HEK293 (cell line): ENCODE data around the gene DLGAP5.

Source experiments
- BCL11B ChIP-seq: fragments of 450-650 bp; formaldehyde crosslinking; IDR thresholded peaks from 2 replicates; pipeline ENCODE4 v1.5.1; 2016; ENCODE audit warnings: low read depth, missing biosample characterization, missing genetic modification characterization
- GFI1B ChIP-seq: fragments of 450-650 bp; formaldehyde crosslinking; IDR thresholded peaks from 2 replicates; pipeline ENCODE4 v1.5.1; 2016; ENCODE audit warnings: missing biosample characterization, missing genetic modification characterization
- GLI4 ChIP-seq: fragments of 450-650 bp; formaldehyde crosslinking; IDR thresholded peaks from 2 replicates; pipeline ENCODE4 v1.5.1; 2016; ENCODE audit warnings: missing biosample characterization, missing genetic modification characterization
- GLIS2 ChIP-seq: fragments of 450-650 bp; formaldehyde crosslinking; IDR thresholded peaks from 2 replicates; pipeline ENCODE4 v1.5.1; 2016; ENCODE audit warnings: missing biosample characterization, missing genetic modification characterization
- HIC1 ChIP-seq: fragments of 450-650 bp; formaldehyde crosslinking; IDR thresholded peaks from 2 replicates; pipeline ENCODE4 v1.5.1; 2016; ENCODE audit warnings: missing biosample characterization, missing genetic modification characterization
- HOXC10 ChIP-seq: sonication (generic); formaldehyde crosslinking; IDR thresholded peaks from 2 replicates; pipeline ENCODE4 v1.8.1; 2023; ENCODE audit warnings: mild to moderate bottlenecking, missing genetic modification reagents
- HOXD13 ChIP-seq: sonication (generic); formaldehyde crosslinking; IDR thresholded peaks from 2 replicates; pipeline ENCODE4 v1.8.0; 2022; ENCODE audit warnings: missing genetic modification reagents, borderline replicate concordance
- KLF17 ChIP-seq: fragments of 450-650 bp; formaldehyde crosslinking; IDR thresholded peaks from 2 replicates; pipeline ENCODE4 v1.5.1; 2016; ENCODE audit warnings: missing biosample characterization, missing genetic modification characterization
- KLF8 ChIP-seq: fragments of 450-650 bp; formaldehyde crosslinking; IDR thresholded peaks from 2 replicates; pipeline ENCODE4 v1.5.1; 2016; ENCODE audit warnings: missing biosample characterization, missing genetic modification characterization
- KLF9 ChIP-seq: fragments of 450-650 bp; formaldehyde crosslinking; IDR thresholded peaks from 2 replicates; pipeline ENCODE4 v1.5.1; 2016; ENCODE audit warnings: missing biosample characterization, missing genetic modification characterization, low read depth
- MYNN ChIP-seq: fragments of 450-650 bp; formaldehyde crosslinking; IDR thresholded peaks from 2 replicates; pipeline ENCODE4 v1.5.1; 2016; ENCODE audit warnings: missing biosample characterization, missing genetic modification characterization, borderline replicate concordance
- MZF1 ChIP-seq: fragments of 450-650 bp; formaldehyde crosslinking; IDR thresholded peaks from 2 replicates; pipeline ENCODE4 v1.5.1; 2017; ENCODE audit warnings: missing biosample characterization, missing genetic modification characterization, borderline replicate concordance
- PATZ1 ChIP-seq: fragments of 450-650 bp; formaldehyde crosslinking; IDR thresholded peaks from 2 replicates; pipeline ENCODE4 v1.5.1; 2016; ENCODE audit warnings: missing biosample characterization, missing genetic modification characterization
- SCRT1 ChIP-seq: fragments of 450-650 bp; formaldehyde crosslinking; IDR thresholded peaks from 2 replicates; pipeline ENCODE4 v1.5.1; 2016; ENCODE audit warnings: missing biosample characterization, missing genetic modification characterization, borderline replicate concordance
- SCRT2 ChIP-seq: fragments of 450-650 bp; formaldehyde crosslinking; IDR thresholded peaks from 2 replicates; pipeline ENCODE4 v1.5.1; 2016; ENCODE audit warnings: missing biosample characterization, missing genetic modification characterization
- SP2 ChIP-seq: fragments of 450-650 bp; formaldehyde crosslinking; IDR thresholded peaks from 2 replicates; pipeline ENCODE4 v1.5.1; 2016; ENCODE audit warnings: missing biosample characterization, missing genetic modification characterization
- SP7 ChIP-seq: fragments of 450-650 bp; formaldehyde crosslinking; IDR thresholded peaks from 2 replicates; pipeline ENCODE4 v1.5.1; 2016; ENCODE audit warnings: missing biosample characterization, missing genetic modification characterization
- ZBTB17 ChIP-seq: fragments of 450-650 bp; formaldehyde crosslinking; IDR thresholded peaks from 2 replicates; pipeline ENCODE4 v1.5.1; 2016; ENCODE audit warnings: missing biosample characterization, missing genetic modification characterization
- ZEB2 ChIP-seq: fragments of 450-650 bp; formaldehyde crosslinking; IDR thresholded peaks from 2 replicates; pipeline ENCODE4 v1.5.1; 2016; ENCODE audit warnings: missing biosample characterization, missing genetic modification characterization
- ZFHX2 ChIP-seq: fragments of 450-650 bp; formaldehyde crosslinking; conservative IDR thresholded peaks from 2 replicates; pipeline ENCODE4 v1.5.1; 2016; ENCODE audit warnings: missing biosample characterization, missing genetic modification characterization
- ZFP41 ChIP-seq: fragments of 450-650 bp; formaldehyde crosslinking; IDR thresholded peaks from 2 replicates; pipeline ENCODE4 v1.5.1; 2016; ENCODE audit warnings: missing biosample characterization, missing genetic modification characterization, borderline replicate concordance
- ZNF138 ChIP-seq: fragments of 450-650 bp; formaldehyde crosslinking; IDR thresholded peaks from 2 replicates; pipeline ENCODE4 v1.5.1; 2016; ENCODE audit warnings: missing biosample characterization, missing genetic modification characterization, borderline replicate concordance
- ZNF155 ChIP-seq: fragments of 450-650 bp; formaldehyde crosslinking; IDR thresholded peaks from 2 replicates; pipeline ENCODE4 v1.5.1; 2016; ENCODE audit warnings: missing biosample characterization, missing genetic modification characterization
- ZNF335 ChIP-seq: fragments of 450-650 bp; formaldehyde crosslinking; conservative IDR thresholded peaks from 2 replicates; pipeline ENCODE4 v1.5.1; 2016; ENCODE audit warnings: missing biosample characterization, missing genetic modification characterization
- ZNF366 ChIP-seq: fragments of 450-650 bp; formaldehyde crosslinking; conservative IDR thresholded peaks from 2 replicates; pipeline ENCODE4 v1.5.1; 2016; ENCODE audit warnings: missing biosample characterization, missing genetic modification characterization
- ZNF571 ChIP-seq: fragments of 450-650 bp; formaldehyde crosslinking; IDR thresholded peaks from 2 replicates; pipeline ENCODE4 v1.5.0; 2017; ENCODE audit warnings: missing biosample characterization, missing genetic modification characterization
- ZNF600 ChIP-seq: fragments of 450-650 bp; formaldehyde crosslinking; IDR thresholded peaks from 2 replicates; pipeline ENCODE4 v1.5.1; 2016; ENCODE audit warnings: missing biosample characterization, missing genetic modification characterization
- ZNF610 ChIP-seq: fragments of 450-650 bp; formaldehyde crosslinking; IDR thresholded peaks from 2 replicates; pipeline ENCODE4 v1.5.1; 2016; ENCODE audit warnings: missing biosample characterization, missing genetic modification characterization, borderline replicate concordance
- ZNF658 ChIP-seq: fragments of 450-650 bp; formaldehyde crosslinking; IDR thresholded peaks from 2 replicates; pipeline ENCODE4; 2016; ENCODE audit warnings: missing biosample characterization, missing genetic modification characterization
- ZNF692 ChIP-seq: fragments of 450-650 bp; formaldehyde crosslinking; IDR thresholded peaks from 2 replicates; pipeline ENCODE4 v1.5.1; 2016; ENCODE audit warnings: missing biosample characterization, missing genetic modification characterization
- ZNF747 ChIP-seq: fragments of 450-650 bp; formaldehyde crosslinking; IDR thresholded peaks from 2 replicates; pipeline ENCODE4 v1.5.1; 2016; ENCODE audit warnings: missing biosample characterization, missing genetic modification characterization
- ZNF791 ChIP-seq: fragments of 450-650 bp; formaldehyde crosslinking; IDR thresholded peaks from 2 replicates; pipeline ENCODE4 v1.5.1; 2016; ENCODE audit warnings: missing biosample characterization, missing genetic modification characterization
- ZSCAN18 ChIP-seq: fragments of 450-650 bp; formaldehyde crosslinking; IDR thresholded peaks from 2 replicates; pipeline ENCODE4 v1.5.1; 2016; ENCODE audit warnings: missing biosample characterization, missing genetic modification characterization
- ZSCAN23 ChIP-seq: fragments of 450-650 bp; formaldehyde crosslinking; IDR thresholded peaks from 2 replicates; pipeline ENCODE4 v1.5.1; 2016; ENCODE audit warnings: missing biosample characterization, missing genetic modification characterization

DLGAP5 gene

GRCh38 chr14:55103005-55103640, 88.3 kb downstream of the DLGAP5 start (continued):
- TF ChIP-seq HOXC10, result no peak
- no peak for TF ChIP-seq SCRT1 (tag by site-specific recombination)
- no peak for TF ChIP-seq ZFHX2 (tag by site-specific recombination)
- TF ChIP-seq ZNF610 (tag by site-specific recombination), result no peak
- peak; percentile 23 for TF ChIP-seq KLF17
- no peak for TF ChIP-seq ZFP41 (tag by site-specific recombination)
- no peak for TF ChIP-seq ZNF138 (tag by site-specific recombination)
- TF ChIP-seq ZSCAN18, result no peak
- TF ChIP-seq KLF9 (tag by site-specific recombination), result peak; percentile 42; the same call in 1 of the 2 replicates
- no peak for TF ChIP-seq GFI1B (tag by site-specific recombination)
- TF ChIP-seq KLF8, result peak; percentile 45; the same call in 1 of the 2 replicates
- peak; percentile 24; the same call in 1 of the 2 replicates for TF ChIP-seq ZNF366 (tag by site-specific recombination)
- TF ChIP-seq ZNF571 (tag by site-specific recombination), result no peak
- no peak for TF ChIP-seq ZNF658 (tag by site-specific recombination)
- 0 out of 2 replicates have a peak, but pooled peaks have one; percentile 48 for TF ChIP-seq MZF1
- TF ChIP-seq BCL11B (tag by site-specific recombination), result no peak
- TF ChIP-seq ZNF747, result no peak
- TF ChIP-seq ZNF155 (tag by site-specific recombination), result no peak
- TF ChIP-seq GLI4 (tag by site-specific recombination), result no peak
- TF ChIP-seq HOXD13 (CRISPR knock-in tag), result no peak
- no peak for TF ChIP-seq GLIS2 (tag by site-specific recombination)
- TF ChIP-seq ZNF692 (tag by site-specific recombination), result no peak
- peak; percentile 33; the same call in 1 of the 2 replicates for TF ChIP-seq SCRT2 (tag by site-specific recombination)
- TF ChIP-seq ZNF600 (tag by site-specific recombination), result no peak
- TF ChIP-seq SP2 (tag by site-specific recombination), result no peak
- TF ChIP-seq ZBTB17 (tag by site-specific recombination), result peak; percentile 38; the same call in 1 of the 2 replicates
- no peak for TF ChIP-seq MYNN
- no peak for TF ChIP-seq ZSCAN23 (tag by site-specific recombination)
- no peak for TF ChIP-seq ZEB2 (tag by site-specific recombination)
- 0 out of 2 replicates have a peak, but pooled peaks have one; percentile 31 for TF ChIP-seq HIC1 (tag by site-specific recombination)
- no peak for TF ChIP-seq ZNF791 (tag by site-specific recombination)
- peak; percentile 41; the same call in 1 of the 2 replicates for TF ChIP-seq SP7 (tag by site-specific recombination)
- peak; percentile 65 for TF ChIP-seq ZNF335 (tag by site-specific recombination)
- 0 out of 2 replicates have a peak, but pooled peaks have one; percentile 53 for TF ChIP-seq PATZ1
